Measurements from ENCODE around the gene RIC1. TPM values are rescaled to one million over a fixed set of nuclear protein-coding genes. Genes with fewer than 3 reads are reported as not detected.
"Not testable (repeated sequence)": the region's sequence is repeated elsewhere in the genome, so short reads cannot be mapped to it uniquely, and the experiment has no call there.

The RIC1 gene
- total and polyA plus RNA-seq, 2 of the 8 experiments (the other 6 are each of a cell fraction or from before 2014, with no cell fraction given), result 10.7 to 24.5 TPM

DNA sequence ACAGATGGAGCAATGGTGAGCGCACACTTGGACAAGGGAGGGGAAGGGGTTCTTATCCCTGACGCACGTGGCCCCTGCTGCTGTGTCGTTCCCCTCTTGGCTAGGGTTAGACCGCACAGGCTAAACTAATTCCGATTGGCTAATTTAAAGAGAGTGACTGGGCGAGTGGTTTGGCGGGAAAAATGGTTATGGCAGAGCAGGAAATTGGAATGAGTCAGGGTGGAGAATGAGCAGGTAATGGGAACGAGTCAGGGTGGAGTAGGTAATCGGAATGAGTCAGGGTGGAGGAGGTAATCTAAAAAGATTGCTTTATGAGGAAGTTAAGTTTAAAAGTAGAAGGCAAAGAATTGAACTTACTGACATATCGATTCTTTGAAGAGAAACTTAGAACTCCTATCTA lies 46.1 kb downstream of the RIC1 start:
- H2BK5ac ChIP-seq (ENCODE audit: low read depth, low read length); H4K5ac ChIP-seq (ENCODE audit: insufficient read length, low read depth, low read length); H4K8ac ChIP-seq (ENCODE audit: extremely low read depth, insufficient read depth, low read length); H3K36me3 ChIP-seq (ENCODE audit: control insufficient read depth in 2 of 4, insufficient read depth in 4 of 4, low read length in 3 of 4); H3K9me3 ChIP-seq (ENCODE audit: insufficient read depth in 2 of 2, low read depth in 1 of 2, low read length in 1 of 2); H2BK20ac ChIP-seq (ENCODE audit: low read length); H3K18ac ChIP-seq (ENCODE audit: extremely low read depth, low read length); H4K20me1 ChIP-seq (replicated peaks in 1 of 2; ENCODE audit: control insufficient read depth in 1 of 2, insufficient read depth in 2 of 2, low read length in 2 of 2); H2BK15ac ChIP-seq (ENCODE audit: low read length); H3K56ac ChIP-seq (replicated peaks; ENCODE audit: insufficient read length, low read depth, low read length); H3K14ac ChIP-seq (ENCODE audit: insufficient read length); H2AFZ ChIP-seq (ENCODE audit: low read length); H2AK5ac ChIP-seq (ENCODE audit: low read depth, low read length); H4K91ac ChIP-seq (replicated peaks; ENCODE audit: insufficient read length, low read length); H3K4me1 ChIP-seq (replicated peaks in 1 of 4; ENCODE audit: control insufficient read depth in 3 of 4, insufficient read depth in 4 of 4, low read length in 3 of 4); H2BK120ac ChIP-seq (replicated peaks; ENCODE audit: low read depth, low read length); H3K9ac ChIP-seq (replicated peaks in 1 of 4; ENCODE audit: extremely low read depth in 1 of 4, low read depth in 3 of 4, low read length in 3 of 4); FAIRE-seq; H3K79me1 ChIP-seq (ENCODE audit: low read depth, low read length); H2BK12ac ChIP-seq (ENCODE audit: low read depth, low read length); POLR2A ChIA-PET (ENCODE audit: partially characterized antibody); H3K4me3 ChIP-seq (ENCODE audit: extremely low read depth in 1 of 4, insufficient read depth in 2 of 4, low read depth in 3 of 4, low read length in 4 of 4); H3K27me3 ChIP-seq (replicated peaks in 1 of 4; ENCODE audit: control insufficient read depth in 3 of 4, extremely low read depth in 1 of 4, insufficient read depth in 3 of 4, low read length in 3 of 4); H3K4ac ChIP-seq (replicated peaks; ENCODE audit: insufficient read length, low read depth, low read length); H3K4me2 ChIP-seq (ENCODE audit: insufficient read depth in 1 of 2, low read depth in 2 of 2, low read length in 2 of 2); H3K27ac ChIP-seq (ENCODE audit: low read depth, low read length); H3K23ac ChIP-seq (ENCODE audit: insufficient read length); H3K23me2 ChIP-seq (ENCODE audit: low read depth, low read length); DNase-seq (ENCODE audit: low read depth in 1 of 2, low spot score in 2 of 2): not testable (repeated sequence)
- CTCF ChIA-PET (ENCODE audit: partially characterized antibody), result interaction anchor here (0.7 kb wide), 1 partner anchor 17 kb away, joined by 3 read pairs; no protein-coding TSS in a partner anchor
- TF ChIP-seq, protein P1, sequence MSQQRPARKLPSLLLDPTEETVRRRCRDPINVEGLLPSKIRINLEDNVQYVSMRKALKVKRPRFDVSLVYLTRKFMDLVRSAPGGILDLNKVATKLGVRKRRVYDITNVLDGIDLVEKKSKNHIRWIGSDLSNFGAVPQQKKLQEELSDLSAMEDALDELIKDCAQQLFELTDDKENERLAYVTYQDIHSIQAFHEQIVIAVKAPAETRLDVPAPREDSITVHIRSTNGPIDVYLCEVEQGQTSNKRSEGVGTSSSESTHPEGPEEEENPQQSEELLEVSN (IDR thresholded peaks at IDR 0.05), result peak; percentile 13; the same call in 1 of the 2 replicates
- 90% methylated on average over 11 of the region's 11 CpGs; no CpG with 5 or more reads in 1 of the 2 experiments for WGBS, 2 experiments (ENCODE audit: extremely low coverage in 1 of 2, insufficient coverage in 1 of 2, insufficient read length in 1 of 2, insufficient replicate concordance in 2 of 2, low coverage in 1 of 2, low lambda C conversion rate in 2 of 2, missing lambda C conversion rate in 1 of 2)
- peaks cover 0 to 15% of the 10 kb centered on the region in 2 experiments; a peak in 2 of 4 replicates for H3K79me2 ChIP-seq (ENCODE audit: control insufficient read depth in 1 of 2, insufficient read depth in 2 of 2, low read length in 2 of 2)

DNA sequence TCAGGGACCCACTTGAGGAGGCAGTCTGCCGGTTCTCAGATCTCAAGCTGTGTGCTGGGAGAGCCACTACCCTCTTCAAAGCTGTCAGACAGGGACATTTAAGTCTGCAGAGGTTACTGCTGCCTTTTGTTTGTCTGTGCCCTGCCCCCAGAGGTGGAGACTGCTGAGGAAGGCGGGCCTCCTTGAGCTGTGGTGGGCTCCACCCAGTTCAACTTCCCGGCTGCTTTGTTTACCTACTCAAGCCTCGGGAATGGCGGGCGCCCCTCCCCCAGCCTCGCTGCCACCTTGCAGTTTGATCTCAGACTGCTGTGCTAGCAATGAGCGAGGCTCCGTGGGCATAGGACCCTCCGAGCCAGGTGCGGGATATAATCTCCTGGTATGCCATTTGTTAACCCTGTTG lies 54.7 kb downstream of the RIC1 start:
- H4K20me1 ChIP-seq (replicated peaks in 1 of 2; ENCODE audit: control insufficient read depth in 1 of 2, insufficient read depth in 2 of 2, low read length in 2 of 2); H3K4me1 ChIP-seq (replicated peaks in 1 of 4; ENCODE audit: control insufficient read depth in 3 of 4, insufficient read depth in 4 of 4, low read length in 3 of 4); FAIRE-seq; H2BK20ac ChIP-seq (ENCODE audit: low read length); H3K9ac ChIP-seq (replicated peaks in 1 of 4; ENCODE audit: extremely low read depth in 1 of 4, low read depth in 3 of 4, low read length in 3 of 4); H4K91ac ChIP-seq (replicated peaks; ENCODE audit: insufficient read length, low read length); H3K79me1 ChIP-seq (ENCODE audit: low read depth, low read length); H3K4me2 ChIP-seq (ENCODE audit: insufficient read depth in 1 of 2, low read depth in 2 of 2, low read length in 2 of 2); H2AK5ac ChIP-seq (ENCODE audit: low read depth, low read length); H3K27me3 ChIP-seq (replicated peaks in 1 of 4; ENCODE audit: control insufficient read depth in 3 of 4, extremely low read depth in 1 of 4, insufficient read depth in 3 of 4, low read length in 3 of 4); H2AFZ ChIP-seq (ENCODE audit: low read length); H3K23me2 ChIP-seq (ENCODE audit: low read depth, low read length); H2BK12ac ChIP-seq (ENCODE audit: low read depth, low read length); H3K79me2 ChIP-seq (ENCODE audit: control insufficient read depth in 1 of 2, insufficient read depth in 2 of 2, low read length in 2 of 2); H2BK120ac ChIP-seq (replicated peaks; ENCODE audit: low read depth, low read length); H3K23ac ChIP-seq (ENCODE audit: insufficient read length); H3K14ac ChIP-seq (ENCODE audit: insufficient read length); POLR2A ChIA-PET (ENCODE audit: partially characterized antibody); H4K8ac ChIP-seq (ENCODE audit: extremely low read depth, insufficient read depth, low read length); H2BK15ac ChIP-seq (ENCODE audit: low read length); H3K56ac ChIP-seq (replicated peaks; ENCODE audit: insufficient read length, low read depth, low read length); H3K4ac ChIP-seq (replicated peaks; ENCODE audit: insufficient read length, low read depth, low read length); H3K36me3 ChIP-seq (ENCODE audit: control insufficient read depth in 2 of 4, insufficient read depth in 4 of 4, low read length in 3 of 4); DNase-seq (ENCODE audit: low read depth in 1 of 2, low spot score in 2 of 2); H3K27ac ChIP-seq (ENCODE audit: low read depth, low read length); H2BK5ac ChIP-seq (ENCODE audit: low read depth, low read length); H4K5ac ChIP-seq (ENCODE audit: insufficient read length, low read depth, low read length); H3K4me3 ChIP-seq (ENCODE audit: extremely low read depth in 1 of 4, insufficient read depth in 2 of 4, low read depth in 3 of 4, low read length in 4 of 4); CTCF ChIA-PET (ENCODE audit: partially characterized antibody); H3K18ac ChIP-seq (ENCODE audit: extremely low read depth, low read length): not testable (repeated sequence)
- peaks cover 6 to 19% of the 10 kb centered on the region in 2 experiments; a peak in 3 of 4 replicates for H3K9me3 ChIP-seq (ENCODE audit: insufficient read depth in 2 of 2, low read depth in 1 of 2, low read length in 1 of 2)
- 86% methylated on average over 5 of the region's 11 CpGs; no CpG with 5 or more reads in 1 of the 2 experiments for WGBS, 2 experiments (ENCODE audit: extremely low coverage in 1 of 2, insufficient coverage in 1 of 2, insufficient read length in 1 of 2, insufficient replicate concordance in 2 of 2, low coverage in 1 of 2, low lambda C conversion rate in 2 of 2, missing lambda C conversion rate in 1 of 2)
